Left ventricle myocardium inferior (tissue), 1 donor: Measurements from ENCODE around the gene BICC1. TPM values are rescaled to one million over a fixed set of nuclear protein-coding genes. Genes with fewer than 3 reads are reported as not detected.
A peak's percentile ranks its signal among the peaks of the same experiment; 100 is the strongest.

Source experiments
- DNase-seq: peaks from one replicate; pipeline ENCODE4 v3.0.0-alpha.2; 2020
- H3K27ac ChIP-seq: fragments of 200-600 bp; replicated peaks from 2 replicates; pipeline ENCODE4 v1.8.0; 2021
- H3K27me3 ChIP-seq: fragments of 200-600 bp; 2 replicates; pipeline ENCODE4 v1.8.0; 2021; ENCODE audit warnings: low read depth
- H3K36me3 ChIP-seq: fragments of 200-600 bp; 2 replicates; pipeline ENCODE4 v1.8.0; 2021
- H3K4me1 ChIP-seq: fragments of 200-600 bp; 2 replicates; pipeline ENCODE4 v1.8.0; 2021
- H3K4me3 ChIP-seq: fragments of 200-600 bp; 2 replicates; pipeline ENCODE4 v1.8.0; 2021; ENCODE audit warnings: mild to moderate bottlenecking, moderate library complexity
- H3K9me3 ChIP-seq: fragments of 200-600 bp; replicated peaks from 2 replicates; pipeline ENCODE4 v1.8.0; 2021
- intact Hi-C: fragments of 100-400 bp; cut with micrococcal nuclease; formaldehyde crosslinking; loops from one replicate; pipeline ENCODE4 v1.11.0; 2022
- total RNA-seq: library from RNA; stranded (reverse); fragmentation: NEBNext Ultra II Directional; extraction: Animal tissue kit (Norgen Biotek cat#: 25700); gene quantifications from one replicate; pipeline ENCODE4 v1.2.1, GENCODE V29; 2021
- TF ChIP-seq, protein P1 (sequence below): fragments of 200-600 bp; IDR thresholded peaks from 2 replicates; pipeline ENCODE4 v1.8.0; 2021; ENCODE audit warnings: antibody characterized with exemption, mild to moderate bottlenecking, borderline replicate concordance
- donor health status: DM: no; HTN: yes; CAD: no; lungs with severe emphysema.

BICC1 gene
- total RNA-seq, 1 donor from 2014 or later = 5.7 TPM

DNA sequence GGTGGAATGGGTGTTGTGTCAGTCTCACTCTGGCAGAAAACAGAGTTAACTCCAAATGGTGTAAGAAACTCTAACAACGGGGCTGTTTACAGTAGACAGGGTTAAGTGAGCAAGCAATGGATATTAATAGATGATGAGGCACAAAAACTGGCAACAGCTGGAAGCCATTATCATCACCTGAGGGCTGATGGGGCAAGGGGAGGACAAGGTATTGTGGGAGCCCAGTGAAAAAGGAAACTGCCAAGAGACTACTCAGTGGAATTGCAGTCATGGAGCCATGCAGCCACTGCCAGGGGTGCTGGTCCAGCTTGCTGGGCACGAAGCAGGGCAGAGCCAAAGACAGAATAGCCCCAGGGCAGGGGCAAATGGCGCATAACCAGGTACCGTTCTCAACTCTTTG lies 260.7 kb downstream of the BICC1 start:
- Histone ChIP-seq H3K27me3 (peaks cover 2% of the 10 kb centered on the region), H3K36me3 (no peaks in the 10 kb centered on the region), H3K9me3 (peaks cover 6% of the 10 kb centered on the region), H3K27ac (peak overlapping the region; percentile 47), H3K4me1 (peaks cover 26% of the 10 kb centered on the region), H3K4me3 (no peak overlapping the region)
- intact Hi-C loops = no loop called here
- no peak for DNase-seq
- TF ChIP-seq, protein P1, sequence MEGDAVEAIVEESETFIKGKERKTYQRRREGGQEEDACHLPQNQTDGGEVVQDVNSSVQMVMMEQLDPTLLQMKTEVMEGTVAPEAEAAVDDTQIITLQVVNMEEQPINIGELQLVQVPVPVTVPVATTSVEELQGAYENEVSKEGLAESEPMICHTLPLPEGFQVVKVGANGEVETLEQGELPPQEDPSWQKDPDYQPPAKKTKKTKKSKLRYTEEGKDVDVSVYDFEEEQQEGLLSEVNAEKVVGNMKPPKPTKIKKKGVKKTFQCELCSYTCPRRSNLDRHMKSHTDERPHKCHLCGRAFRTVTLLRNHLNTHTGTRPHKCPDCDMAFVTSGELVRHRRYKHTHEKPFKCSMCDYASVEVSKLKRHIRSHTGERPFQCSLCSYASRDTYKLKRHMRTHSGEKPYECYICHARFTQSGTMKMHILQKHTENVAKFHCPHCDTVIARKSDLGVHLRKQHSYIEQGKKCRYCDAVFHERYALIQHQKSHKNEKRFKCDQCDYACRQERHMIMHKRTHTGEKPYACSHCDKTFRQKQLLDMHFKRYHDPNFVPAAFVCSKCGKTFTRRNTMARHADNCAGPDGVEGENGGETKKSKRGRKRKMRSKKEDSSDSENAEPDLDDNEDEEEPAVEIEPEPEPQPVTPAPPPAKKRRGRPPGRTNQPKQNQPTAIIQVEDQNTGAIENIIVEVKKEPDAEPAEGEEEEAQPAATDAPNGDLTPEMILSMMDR = no peak

DNA sequence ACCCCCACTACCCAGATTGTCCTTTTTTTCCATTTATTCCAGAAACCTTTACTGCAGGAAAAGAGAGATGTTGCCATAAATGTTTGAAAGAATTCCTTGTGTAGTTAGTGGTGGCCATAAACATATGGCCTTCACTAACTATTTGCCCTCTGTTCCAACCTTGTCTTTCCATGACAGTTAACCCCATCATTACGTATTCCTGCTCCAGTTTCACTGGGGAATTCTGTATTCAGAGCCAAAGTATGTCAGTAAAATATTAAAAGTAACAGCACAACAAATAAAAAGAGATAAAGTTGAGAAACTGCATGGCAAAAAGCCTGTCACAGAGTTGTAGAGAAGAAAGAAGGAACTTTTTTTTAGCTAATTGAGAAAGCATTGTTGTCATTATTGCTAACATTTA lies 261.3 kb downstream of the BICC1 start:
- intact Hi-C loops = no loop called here
- Histone ChIP-seq H3K27me3 (peaks cover 4% of the 10 kb centered on the region), H3K9me3 (no peaks in the 10 kb centered on the region), H3K27ac (peak overlapping the region; percentile 47), H3K4me1 (peaks cover 26% of the 10 kb centered on the region), H3K36me3 (no peaks in the 10 kb centered on the region), H3K4me3 (no peak overlapping the region)
- no peak for DNase-seq
- TF ChIP-seq, protein P1 = no peak

DNA sequence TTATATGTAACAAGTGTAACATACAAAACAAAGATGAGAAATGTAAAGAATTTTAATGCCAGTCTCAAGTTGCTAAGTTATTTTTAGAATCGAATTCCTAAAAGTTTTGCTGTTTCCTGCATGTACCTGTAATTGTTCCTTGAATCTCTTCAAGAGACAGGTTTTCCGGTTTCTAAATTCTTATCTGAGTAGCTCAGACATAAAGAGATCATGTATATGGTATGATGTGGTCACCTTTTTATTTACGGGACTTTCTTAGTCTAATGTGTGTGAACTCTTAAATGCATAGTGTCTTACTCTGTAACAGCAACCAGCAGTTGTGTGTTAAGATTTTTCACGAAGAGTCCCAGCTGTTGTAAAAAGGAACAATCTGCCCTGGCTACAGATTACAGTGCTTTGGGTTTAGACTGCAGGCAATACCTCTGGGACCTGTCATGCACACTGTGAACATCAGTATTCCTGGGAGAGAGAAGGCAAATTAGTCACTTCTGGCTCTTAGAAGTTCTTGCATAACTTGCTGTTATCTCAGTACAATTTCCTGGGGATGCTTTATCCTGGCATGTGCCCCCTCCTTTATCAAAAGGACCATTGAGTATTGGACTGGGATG lies 263.4 kb downstream of the BICC1 start:
- no peak for DNase-seq
- TF ChIP-seq, protein P1 = no peak
- H3K4me1 ChIP-seq = peaks cover 26% of the 10 kb centered on the region
- no peaks in the 10 kb centered on the region for H3K9me3 ChIP-seq
- H3K36me3 ChIP-seq = no peaks in the 10 kb centered on the region
- H3K27me3 ChIP-seq = peaks cover 4% of the 10 kb centered on the region
- intact Hi-C loops = no loop called here
- H3K4me3 ChIP-seq = no peak overlapping the region
- H3K27ac ChIP-seq = peak overlapping the region; percentile 67

DNA sequence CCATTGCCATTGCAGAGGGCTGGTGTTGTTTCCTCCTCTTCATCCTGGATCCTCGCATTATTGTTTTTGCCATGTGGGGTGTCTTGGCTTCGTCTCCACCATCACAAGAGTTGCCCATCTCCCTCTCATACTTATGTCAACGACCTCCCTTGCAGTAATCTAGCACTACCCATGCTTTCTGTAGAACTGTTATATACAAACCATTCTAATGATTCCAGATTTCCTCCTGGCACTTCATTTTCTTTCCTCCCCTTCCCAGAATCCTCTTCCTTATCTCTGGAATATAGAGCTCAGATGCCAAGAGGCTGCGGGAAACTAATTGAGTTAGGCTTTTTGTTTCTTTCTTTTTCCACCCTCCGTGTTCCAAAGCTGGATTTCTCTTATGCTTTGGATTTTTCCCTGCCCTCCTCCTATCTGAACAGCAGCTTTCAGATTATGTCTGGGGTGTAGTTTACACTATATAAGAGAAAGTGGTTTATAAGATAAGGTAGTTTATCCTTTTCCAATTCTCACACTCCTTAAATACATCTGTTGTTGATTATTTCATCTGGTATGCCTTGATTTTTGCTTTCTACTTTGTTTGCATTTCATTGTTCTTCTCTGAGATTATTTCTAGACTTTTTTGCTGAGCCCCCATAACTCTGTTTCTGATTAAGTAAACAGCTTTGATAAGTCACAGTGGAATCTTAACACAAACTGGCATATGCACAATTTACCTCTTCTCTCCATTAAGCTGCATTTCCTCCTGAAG lies 264.1 kb downstream of the BICC1 start:
- no peaks in the 10 kb centered on the region for H3K9me3 ChIP-seq
- peaks cover 26% of the 10 kb centered on the region for H3K4me1 ChIP-seq
- peak overlapping the region; percentile 67 for H3K27ac ChIP-seq
- H3K27me3 ChIP-seq = peaks cover 4% of the 10 kb centered on the region
- TF ChIP-seq, protein P1 = no peak
- H3K4me3 ChIP-seq = no peak overlapping the region
- DNase-seq = no peak
- intact Hi-C loops = no loop called here
- no peaks in the 10 kb centered on the region for H3K36me3 ChIP-seq

DNA sequence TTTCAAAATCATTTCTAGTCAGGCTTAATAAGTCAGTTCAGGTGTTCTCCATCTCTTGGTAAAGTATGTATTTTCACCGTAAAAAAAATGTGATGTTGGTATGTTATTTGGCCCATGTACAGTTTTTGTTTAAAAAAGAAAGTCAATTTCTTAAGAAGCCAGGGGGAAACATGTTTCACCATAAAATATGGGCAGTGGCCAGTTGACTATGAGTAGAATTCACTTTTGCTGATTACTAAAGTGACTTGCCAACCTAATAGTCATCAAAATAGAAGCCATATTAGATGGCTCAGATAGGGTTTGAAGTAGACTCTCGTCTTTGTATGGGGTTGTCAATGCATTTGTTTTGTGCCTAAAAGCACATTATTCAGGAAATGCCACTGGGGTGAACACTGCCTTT lies 266.3 kb downstream of the BICC1 start:
- Histone ChIP-seq H3K27ac (peak overlapping the region; percentile 67), H3K4me1 (peaks cover 38% of the 10 kb centered on the region), H3K9me3 (no peaks in the 10 kb centered on the region), H3K36me3 (no peaks in the 10 kb centered on the region), H3K4me3 (no peak overlapping the region), H3K27me3 (peaks cover 4% of the 10 kb centered on the region)
- TF ChIP-seq, protein P1 = no peak
- intact Hi-C loops = no loop called here
- no peak for DNase-seq
